ENCODE measurements around the gene DNAJB1. TPM values are rescaled to one million over a fixed set of nuclear protein-coding genes. Genes with fewer than 3 reads are reported as not detected.

The DNAJB1 gene
- total RNA-seq, 4 donors from 2014 or later: 67.5 to 669 (median 116) TPM

- TF ChIP-seq, protein P1, sequence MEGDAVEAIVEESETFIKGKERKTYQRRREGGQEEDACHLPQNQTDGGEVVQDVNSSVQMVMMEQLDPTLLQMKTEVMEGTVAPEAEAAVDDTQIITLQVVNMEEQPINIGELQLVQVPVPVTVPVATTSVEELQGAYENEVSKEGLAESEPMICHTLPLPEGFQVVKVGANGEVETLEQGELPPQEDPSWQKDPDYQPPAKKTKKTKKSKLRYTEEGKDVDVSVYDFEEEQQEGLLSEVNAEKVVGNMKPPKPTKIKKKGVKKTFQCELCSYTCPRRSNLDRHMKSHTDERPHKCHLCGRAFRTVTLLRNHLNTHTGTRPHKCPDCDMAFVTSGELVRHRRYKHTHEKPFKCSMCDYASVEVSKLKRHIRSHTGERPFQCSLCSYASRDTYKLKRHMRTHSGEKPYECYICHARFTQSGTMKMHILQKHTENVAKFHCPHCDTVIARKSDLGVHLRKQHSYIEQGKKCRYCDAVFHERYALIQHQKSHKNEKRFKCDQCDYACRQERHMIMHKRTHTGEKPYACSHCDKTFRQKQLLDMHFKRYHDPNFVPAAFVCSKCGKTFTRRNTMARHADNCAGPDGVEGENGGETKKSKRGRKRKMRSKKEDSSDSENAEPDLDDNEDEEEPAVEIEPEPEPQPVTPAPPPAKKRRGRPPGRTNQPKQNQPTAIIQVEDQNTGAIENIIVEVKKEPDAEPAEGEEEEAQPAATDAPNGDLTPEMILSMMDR (IDR thresholded peaks at IDR 0.05): no peak
- DNase-seq (ENCODE audit: low spot score) (no peak), ATAC-seq (ENCODE audit: low FRiP score) (no peak)
Observed at GRCh38 chr19:14516048-14516534, 2.1 kb downstream of the DNAJB1 start.

- TF ChIP-seq, protein P1 (IDR thresholded peaks at IDR 0.05): no peak
- no peak for ATAC-seq (ENCODE audit: low FRiP score)
- DNase-seq (ENCODE audit: low spot score): no peak
Observed at GRCh38 chr19:14515501-14516047, 2.6 kb downstream of the DNAJB1 start.

DNA sequence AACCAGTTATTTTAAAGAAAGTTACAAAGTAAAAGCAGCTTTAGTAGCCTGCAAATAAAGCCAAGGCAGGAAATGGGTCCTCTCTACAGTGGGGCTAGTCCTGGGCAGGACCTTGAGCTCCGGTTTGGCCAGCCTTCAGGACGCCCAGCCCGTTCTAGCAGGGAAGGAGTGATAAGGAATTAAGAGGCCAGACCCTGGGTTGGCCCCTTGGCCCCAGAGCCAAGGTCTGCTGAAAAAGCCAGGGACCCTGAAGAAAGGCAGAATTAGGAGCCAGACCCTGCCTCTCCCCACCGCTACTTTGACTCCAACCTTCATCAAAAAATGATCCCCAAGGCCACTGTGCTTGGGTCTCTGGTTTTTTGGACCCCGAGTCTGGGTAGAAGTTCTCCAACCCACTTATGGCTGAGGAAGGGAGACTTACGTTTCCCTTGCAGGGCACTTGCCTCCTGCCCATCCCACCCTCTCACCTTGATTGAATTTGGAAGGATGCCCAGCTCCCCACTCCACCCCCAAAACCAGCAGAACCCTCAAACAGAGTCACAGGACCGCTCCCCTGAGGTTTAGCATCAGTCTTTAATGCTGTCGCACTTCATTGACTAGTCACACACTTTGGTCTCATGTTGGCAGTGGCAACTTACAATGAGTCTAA, 3.9 kb downstream of the DNAJB1 start:
- ATAC-seq (ENCODE audit: low FRiP score) (no peak), DNase-seq (ENCODE audit: low spot score) (no peak)
- TF ChIP-seq, protein P1 (IDR thresholded peaks at IDR 0.05): no peak

GRCh38 chr19:14512406-14512961, 5.7 kb downstream of the DNAJB1 start:
- ATAC-seq (ENCODE audit: low FRiP score) (no peak), DNase-seq (ENCODE audit: low spot score) (no peak)
- TF ChIP-seq, protein P1 (IDR thresholded peaks at IDR 0.05): no peak

GRCh38 chr19:14511229-14511593, 7.0 kb downstream of the DNAJB1 start:
- TF ChIP-seq, protein P1 (IDR thresholded peaks at IDR 0.05): no peak
- DNase-seq (ENCODE audit: low spot score): no peak
- no peak for ATAC-seq (ENCODE audit: low FRiP score)

DNA sequence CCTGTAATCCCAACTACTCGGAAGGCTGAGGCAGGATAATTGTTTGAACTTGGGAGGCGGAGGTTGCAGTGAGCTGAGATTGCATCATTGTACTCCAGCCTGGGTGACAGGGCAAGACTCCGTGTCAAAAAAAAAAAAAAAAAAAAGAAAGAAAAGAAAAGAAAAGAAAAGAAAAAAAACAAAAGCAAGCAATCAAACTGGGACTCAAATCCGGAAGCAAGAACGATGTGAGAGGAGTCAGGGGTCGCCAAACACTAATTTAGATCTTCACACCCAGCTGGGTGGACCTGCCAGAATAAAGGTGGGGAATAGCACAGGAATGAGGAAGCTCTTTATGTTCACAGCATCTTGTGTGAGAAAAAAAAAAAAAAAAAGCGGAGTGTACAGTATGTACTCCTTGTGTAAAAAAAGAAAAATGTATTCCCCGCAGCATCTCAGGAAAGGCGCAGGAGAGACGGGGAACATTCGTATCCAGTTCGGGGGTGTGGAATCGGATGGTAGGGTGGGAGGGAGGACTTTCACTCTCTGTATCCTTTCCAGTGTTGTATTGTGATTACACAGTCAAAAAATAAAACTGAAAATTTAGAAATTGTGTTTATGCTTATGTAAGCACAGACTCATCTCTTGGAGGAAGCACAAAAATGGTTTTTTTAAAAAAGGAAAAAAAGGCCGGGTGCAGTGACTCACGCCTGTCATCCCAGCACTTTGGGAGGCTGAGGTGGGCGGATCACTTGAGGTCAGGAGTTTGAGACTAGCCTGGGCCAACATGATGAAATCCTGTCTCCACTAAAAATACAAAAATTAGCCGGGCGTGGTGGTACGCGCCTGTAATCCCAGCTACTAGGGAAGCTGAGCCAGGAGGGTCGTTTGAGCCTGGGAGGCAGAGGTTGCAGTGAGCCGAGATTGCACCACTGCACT, 7.6 kb downstream of the DNAJB1 start:
- DNase-seq (ENCODE audit: low spot score): no peak
- TF ChIP-seq, protein P1 (IDR thresholded peaks at IDR 0.05): no peak
- peak; percentile 77 for ATAC-seq (ENCODE audit: low FRiP score)

Measured in omental fat pad (tissue), 4 donors.